Mesenchymal stem cell (in vitro differentiated cells and primary cell): ENCODE results near the gene TRPC6.

Source experiments
- DNase-seq: peaks from one replicate; pipeline ENCODE4 v3.0.0-alpha.2; 2013
- H2AFZ ChIP-seq: one replicate; pipeline ENCODE4 v1.6.1; 2013; ENCODE audit warnings: low read depth, mild to moderate bottlenecking, control low read depth, inconsistent platforms, low read length, moderate library complexity
- H2AK5ac ChIP-seq: 2 replicates; pipeline ENCODE4 v1.6.1; 2013; ENCODE audit warnings: low read length, moderate library complexity, mild to moderate bottlenecking, inconsistent platforms; ENCODE audit not compliant: severe bottlenecking
- H2BK120ac ChIP-seq: one replicate; pipeline ENCODE4 v1.6.1; 2013; ENCODE audit warnings: low read depth, mild to moderate bottlenecking, inconsistent platforms, low read length, moderate library complexity
- H2BK12ac ChIP-seq, 2 experiments: one replicate each; pipeline ENCODE4 v1.6.1; 2013; ENCODE audit warnings: inconsistent platforms in 2 of 2, low read length in 2 of 2, mild to moderate bottlenecking in 2 of 2, moderate library complexity in 2 of 2, control low read depth in 1 of 2
- H2BK15ac ChIP-seq: one replicate; pipeline ENCODE4 v1.6.1; 2013; ENCODE audit warnings: mild to moderate bottlenecking, low read depth, inconsistent platforms; ENCODE audit not compliant: poor library complexity, severe bottlenecking
- H2BK5ac ChIP-seq: 2 replicates; pipeline ENCODE4 v1.6.1; 2013; ENCODE audit warnings: low read depth, mild to moderate bottlenecking, low read length, control low read depth, inconsistent platforms; ENCODE audit not compliant: poor library complexity, severe bottlenecking
- H3K14ac ChIP-seq, 2 experiments: one replicate each; pipeline ENCODE4 v1.6.1; 2013; ENCODE audit warnings: inconsistent platforms in 2 of 2, low read length in 2 of 2, control low read depth in 1 of 2, mild to moderate bottlenecking in 1 of 2, moderate library complexity in 1 of 2
- H3K18ac ChIP-seq, 2 experiments: one replicate each; pipeline ENCODE4 v1.6.1; 2013; ENCODE audit warnings: inconsistent platforms in 2 of 2, low read length in 2 of 2, control low read depth in 1 of 2, low read depth in 1 of 2, mild to moderate bottlenecking in 1 of 2
- H3K23ac ChIP-seq, 2 experiments: one replicate each; pipeline ENCODE4 v1.6.1; 2013; ENCODE audit warnings: inconsistent platforms in 2 of 2, low read length in 2 of 2, mild to moderate bottlenecking in 2 of 2, moderate library complexity in 2 of 2, control low read depth in 1 of 2
- H3K27ac ChIP-seq: 2 replicates; pipeline ENCODE4 v1.5.1; 2013; ENCODE audit warnings: mild to moderate bottlenecking, moderate library complexity, low read length, control low read depth, inconsistent platforms; ENCODE audit not compliant: poor library complexity, severe bottlenecking
- H3K27me3 ChIP-seq, 2 experiments: 2 replicates each; pipeline versions ENCODE4 v1.6.1 to v1.7.0; 2013; ENCODE audit warnings: low read length in 2 of 2, mild to moderate bottlenecking in 2 of 2, moderate library complexity in 2 of 2, control low read depth in 1 of 2, inconsistent platforms in 1 of 2; ENCODE audit not compliant: control insufficient read depth in 1 of 2, insufficient read depth in 1 of 2
- H3K36me3 ChIP-seq, 2 experiments: 2 replicates each; pipeline versions ENCODE4 v1.6.1 to v1.7.0; 2013; ENCODE audit warnings: low read length in 2 of 2, control low read depth in 1 of 2, inconsistent platforms in 1 of 2, low read depth in 1 of 2, mild to moderate bottlenecking in 1 of 2; ENCODE audit not compliant: insufficient read depth in 2 of 2, control insufficient read depth in 1 of 2
- H3K4ac ChIP-seq, 2 experiments: one replicate each; pipeline ENCODE4 v1.6.1; 2013; ENCODE audit warnings: inconsistent platforms in 2 of 2, low read length in 2 of 2, mild to moderate bottlenecking in 2 of 2, moderate library complexity in 2 of 2, control low read depth in 1 of 2, low read depth in 1 of 2
- H3K4me1 ChIP-seq: 2 replicates; pipeline ENCODE4 v1.6.1; 2013; ENCODE audit warnings: low read depth, low read length, control low read depth; ENCODE audit not compliant: control insufficient read depth, insufficient read depth
- H3K4me2 ChIP-seq: 2 replicates; pipeline ENCODE4 v1.6.1; 2013; ENCODE audit warnings: low read length, mild to moderate bottlenecking, inconsistent platforms; ENCODE audit not compliant: poor library complexity, severe bottlenecking
- H3K4me3 ChIP-seq, 2 experiments: 2 replicates each; pipeline versions ENCODE4 v1.5.1 to v1.7.0; 2013; ENCODE audit warnings: low read length in 2 of 2, mild to moderate bottlenecking in 2 of 2, control low read depth in 1 of 2, low read depth in 1 of 2; ENCODE audit not compliant: insufficient read depth in 1 of 2
- H3K79me1 ChIP-seq: replicated peaks from 2 replicates; pipeline ENCODE4 v1.6.1; 2013; ENCODE audit warnings: mild to moderate bottlenecking, control low read depth, low read length, inconsistent platforms; ENCODE audit not compliant: poor library complexity, severe bottlenecking
- H3K9ac ChIP-seq: 2 replicates; pipeline ENCODE4 v1.7.0; 2013; ENCODE audit warnings: mild to moderate bottlenecking, low read length, moderate library complexity
- H3K9me3 ChIP-seq: 2 replicates; pipeline ENCODE4 v1.7.0; 2013; ENCODE audit warnings: mild to moderate bottlenecking, low read length; ENCODE audit not compliant: control insufficient read depth
- H4K8ac ChIP-seq: one replicate; pipeline ENCODE4 v1.6.1; 2013; ENCODE audit warnings: inconsistent platforms, mild to moderate bottlenecking, low read length, moderate library complexity
- H4K91ac ChIP-seq: one replicate; pipeline ENCODE4 v1.6.1; 2013; ENCODE audit warnings: mild to moderate bottlenecking, low read length, inconsistent platforms
- WGBS: methylation state at CpG from one replicate; pipeline ENCODE4 v1.1.7; 2013; ENCODE audit warnings: mixed read lengths; 5-methylcytosine and 5-hydroxymethylcytosine counted together

Gene TRPC6

DNA sequence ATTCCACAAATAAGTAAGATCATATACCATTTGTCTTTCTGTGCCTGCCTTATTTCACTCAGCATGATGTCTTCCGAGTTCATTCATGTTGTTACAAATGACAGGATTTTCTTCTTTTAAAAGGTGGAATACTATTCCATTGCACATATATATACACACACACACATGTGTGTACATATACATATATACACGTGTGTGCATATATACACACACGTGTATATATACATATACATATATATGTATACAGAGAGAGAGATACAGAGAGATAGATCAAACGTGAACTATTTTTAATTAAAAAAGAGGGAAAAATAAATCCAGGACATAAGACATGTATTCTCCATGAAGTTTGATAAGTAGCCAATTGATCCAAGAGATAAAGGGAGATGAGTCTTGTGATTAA is 108.1 kb downstream of the TRPC6 start:
- H3K36me3 ChIP-seq, result no peaks in the 10 kb centered on the region
- DNase-seq, result no peak
- H2AK5ac ChIP-seq, result no peak overlapping the region
- H4K91ac ChIP-seq, result no peak overlapping the region
- no peaks in the 10 kb centered on the region for H3K27me3 ChIP-seq
- H2BK120ac ChIP-seq, result no peak overlapping the region
- no peak overlapping the region for H3K9ac ChIP-seq
- no peaks in the 10 kb centered on the region for H3K79me1 ChIP-seq
- H2AFZ ChIP-seq, result no peak overlapping the region
- H3K9me3 ChIP-seq, result no peaks in the 10 kb centered on the region
- H3K27ac ChIP-seq, result no peak overlapping the region
- no peak overlapping the region for H3K18ac ChIP-seq
- H2BK5ac ChIP-seq, result no peak overlapping the region
- H3K4ac ChIP-seq, result no peak overlapping the region
- no peak overlapping the region for H3K23ac ChIP-seq
- H3K4me2 ChIP-seq, result no peak overlapping the region
- no peak overlapping the region for H3K14ac ChIP-seq
- H2BK12ac ChIP-seq, result no peak overlapping the region
- H3K4me3 ChIP-seq, result no peak overlapping the region
- no CpG with 5 or more reads among the region's 4 CpGs for WGBS
- H3K4me1 ChIP-seq, result no peaks in the 10 kb centered on the region
- H2BK15ac ChIP-seq, result no peak overlapping the region
- H4K8ac ChIP-seq, result no peak overlapping the region

DNA sequence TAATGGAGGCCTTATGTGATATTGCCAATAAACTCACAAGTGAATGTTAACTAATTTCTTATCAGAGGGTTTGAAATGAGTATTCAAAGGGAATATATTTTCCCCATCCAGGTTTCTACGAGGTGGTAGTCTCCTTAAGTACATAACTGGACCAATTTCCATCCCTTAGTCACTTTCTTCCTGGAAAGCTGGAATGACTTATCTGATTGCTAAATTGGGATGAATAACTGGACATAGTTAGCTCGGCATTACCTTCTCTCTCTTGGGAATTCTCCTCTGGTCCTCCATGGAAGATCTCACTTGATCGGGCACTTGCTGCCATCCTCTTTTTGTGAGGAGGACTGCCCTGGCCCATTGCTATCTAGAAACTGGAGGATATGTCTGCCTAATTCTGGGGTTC is 109.1 kb downstream of the TRPC6 start:
- no peaks in the 10 kb centered on the region for H3K4me1 ChIP-seq
- H3K36me3 ChIP-seq, result no peaks in the 10 kb centered on the region
- no peak overlapping the region for H3K9ac ChIP-seq
- H3K27ac ChIP-seq, result no peak overlapping the region
- no peak overlapping the region for H2BK15ac ChIP-seq
- no peak overlapping the region for H3K4me3 ChIP-seq
- H3K23ac ChIP-seq, result no peak overlapping the region
- H3K4me2 ChIP-seq, result no peak overlapping the region
- no peak overlapping the region for H4K91ac ChIP-seq
- no peak overlapping the region for H3K14ac ChIP-seq
- H3K18ac ChIP-seq, result no peak overlapping the region
- H2BK120ac ChIP-seq, result no peak overlapping the region
- no peaks in the 10 kb centered on the region for H3K9me3 ChIP-seq
- no peak overlapping the region for H3K4ac ChIP-seq
- H3K27me3 ChIP-seq, result no peaks in the 10 kb centered on the region
- H3K79me1 ChIP-seq, result no peaks in the 10 kb centered on the region
- WGBS, result 95% methylated on average over 2 of the region's 3 CpGs
- H2AK5ac ChIP-seq, result no peak overlapping the region
- no peak for DNase-seq
- H2BK12ac ChIP-seq, result no peak overlapping the region
- H4K8ac ChIP-seq, result no peak overlapping the region
- H2BK5ac ChIP-seq, result no peak overlapping the region
- H2AFZ ChIP-seq, result no peak overlapping the region

DNA sequence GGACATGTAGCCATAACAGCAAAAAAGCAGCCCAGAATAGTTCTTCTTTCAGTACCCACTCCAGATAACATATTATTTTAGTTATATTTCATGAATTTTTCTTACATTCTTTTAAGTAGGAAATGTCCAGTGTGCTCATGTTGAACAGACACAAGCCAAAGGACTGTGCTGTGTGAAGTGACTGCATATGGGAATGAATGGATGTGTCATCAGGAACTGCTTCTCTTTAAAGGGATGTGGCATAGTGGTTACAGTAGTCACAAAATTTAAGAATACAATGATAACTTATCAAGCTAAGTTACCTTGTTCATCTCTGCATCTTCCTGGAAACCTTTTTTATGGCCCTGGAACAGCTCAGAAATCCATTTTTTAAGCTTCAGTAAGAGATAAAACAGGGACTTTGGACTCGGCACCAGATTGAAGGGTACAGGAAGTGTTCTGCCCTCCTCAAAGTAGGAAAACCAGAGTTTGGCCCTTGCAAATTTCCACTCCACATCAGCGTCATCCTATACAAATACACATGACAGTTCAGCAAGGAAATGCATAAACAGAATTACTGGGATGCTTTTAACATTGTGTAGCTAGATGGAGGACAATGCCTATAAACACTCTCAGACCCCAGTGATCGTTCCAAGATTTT is 112.8 kb downstream of the TRPC6 start:
- Histone ChIP-seq H2AFZ (no peak overlapping the region), H3K27ac (no peak overlapping the region), H3K9me3 (no peaks in the 10 kb centered on the region), H3K4me1 (peaks cover 4% of the 10 kb centered on the region), H2AK5ac (no peak overlapping the region), H2BK120ac (no peak overlapping the region), H4K8ac (no peak overlapping the region), H3K14ac (no peak overlapping the region), H3K36me3 (no peaks in the 10 kb centered on the region), H3K4me2 (no peak overlapping the region), H3K27me3 (no peaks in the 10 kb centered on the region), H3K18ac (no peak overlapping the region), H3K23ac (no peak overlapping the region), H3K9ac (no peak overlapping the region), H2BK5ac (no peak overlapping the region), H2BK12ac (no peak overlapping the region), H3K79me1 (no peaks in the 10 kb centered on the region), H3K4ac (no peak overlapping the region), H3K4me3 (no peak overlapping the region), H2BK15ac (no peak overlapping the region), H4K91ac (no peak overlapping the region)
- 7% methylated on average over 2 of the region's 3 CpGs for whole genome bisulfite sequencing
- peak; percentile 71 for DNase-seq

DNA sequence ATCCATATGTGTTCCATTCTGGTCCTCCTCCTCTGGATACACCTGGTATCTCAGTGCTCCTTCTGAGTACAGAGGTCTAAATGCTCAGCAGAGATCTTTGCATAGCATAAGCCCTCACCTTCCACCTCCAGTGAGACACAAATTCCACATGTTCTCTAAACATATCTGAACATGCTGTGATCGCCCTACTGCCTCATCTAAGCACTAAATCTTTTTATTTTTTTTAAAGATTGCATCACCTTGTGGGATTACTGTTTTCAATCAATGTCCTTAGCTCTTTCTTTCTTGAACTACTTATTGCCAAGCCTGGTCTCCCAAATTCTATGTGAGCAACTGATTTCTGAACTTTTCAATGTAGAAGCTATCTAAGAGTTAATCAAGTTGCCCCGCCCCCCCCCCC is 113.4 kb downstream of the TRPC6 start:
- Histone ChIP-seq H2AK5ac (no peak overlapping the region), H3K23ac (no peak overlapping the region), H3K27ac (no peak overlapping the region), H3K4me3 (no peak overlapping the region), H3K9me3 (no peaks in the 10 kb centered on the region), H3K4ac (no peak overlapping the region), H2BK5ac (no peak overlapping the region), H4K91ac (no peak overlapping the region), H3K9ac (no peak overlapping the region), H2BK15ac (no peak overlapping the region), H3K27me3 (no peaks in the 10 kb centered on the region), H2BK120ac (no peak overlapping the region), H3K79me1 (no peaks in the 10 kb centered on the region), H3K36me3 (no peaks in the 10 kb centered on the region), H3K18ac (peak overlapping the region in 1 of 2 experiments; percentile 48), H2BK12ac (no peak overlapping the region), H3K4me1 (peaks cover 5% of the 10 kb centered on the region), H3K4me2 (no peak overlapping the region), H4K8ac (no peak overlapping the region), H2AFZ (no peak overlapping the region), H3K14ac (no peak overlapping the region)
- 53% methylated on average over 1 of the region's 2 CpGs for WGBS
- peak; percentile 56 for DNase-seq
